Transverse colon (tissue), 4 donors: ENCODE data around the gene RXFP1.

Source experiments
- CTCF ChIP-seq, 5 experiments: fragments of 200-600 bp in 3 of 5; fragments of 450-650 bp in 2 of 5; sonication (generic) in 3 of 5; IDR thresholded peaks; 1 replicate in 2 of 5; 2 replicates in 3 of 5; pipeline ENCODE4 v1.5.1; 2016 to 2017; ENCODE audit warnings: antibody characterized with exemption in 5 of 5, inconsistent platforms in 3 of 5, mild to moderate bottlenecking in 2 of 5, moderate library complexity in 1 of 5
- EP300 ChIP-seq: sonication (generic); formaldehyde crosslinking; IDR thresholded peaks from one replicate; pipeline ENCODE4 v1.6.1; 2017; ENCODE audit warnings: antibody characterized with exemption, low read depth
- POLR2A ChIP-seq: fragments of 450-650 bp; IDR thresholded peaks from one replicate; pipeline ENCODE4 v1.6.1; 2016; ENCODE audit warnings: antibody characterized with exemption, mild to moderate bottlenecking, moderate library complexity
- POLR2AphosphoS5 ChIP-seq, 3 donors: sonication (generic); formaldehyde crosslinking; IDR thresholded peaks; one replicate each; pipeline ENCODE4 v1.6.1; 2016; ENCODE audit warnings: antibody characterized with exemption in 3 of 3

GRCh38 chr4:158513256-158513655 lies 8.4 kb upstream of the RXFP1 start:
- TF ChIP-seq CTCF (IDR thresholded peaks at IDR 0.05) (no peak), POLR2A (no peak), POLR2AphosphoS5 (IDR thresholded peaks at IDR 0.05) (no peak), EP300 (no peak)
